HCT116 (cell line): ENCODE results near the gene OR5J2. TPM values are rescaled to one million over a fixed set of nuclear protein-coding genes. Genes with fewer than 3 reads are reported as not detected.

Experiments used
- ATAC-seq: fragments of 200-7000 bp; cut with Tn5 transposase; 2 replicates; pipeline ENCODE4 v1.9.1; 2020; ENCODE audit warnings: mild to moderate bottlenecking, moderate library complexity
- Bru-seq: library from RNA; stranded (reverse); fragments of 400-500 nt; gene quantifications from one replicate; lab custom pipeline; 2021; lab: Mats Ljungman, UMichigan
- BruChase-seq, 2 experiments: library from RNA; stranded (reverse); fragments of 400-500 nt; gene quantifications; one replicate each; lab custom pipeline; 2021; lab: Mats Ljungman, UMichigan
- BruUV-seq: library from RNA; stranded (reverse); fragments of 400-500 nt; replicated peaks from 2 replicates; lab custom pipeline; 2021; lab: Mats Ljungman, UMichigan
- CTCF ChIA-PET: fragments of 300-600 bp; sonication (Branson Sonifier 250); formaldehyde crosslinking; loops from one replicate; lab custom pipeline; 2021; ENCODE audit warnings: antibody characterized with exemption; lab: Charles Lee
- POLR2A ChIA-PET: fragments of 300-600, 350-600 bp; sonication (Branson Sonifier 250); formaldehyde crosslinking; loops from one replicate; lab custom pipeline; 2021; ENCODE audit warnings: antibody characterized with exemption; lab: Charles Lee
- RAD21 ChIA-PET, 2 experiments: fragments of 300-600 bp; sonication (Branson Sonifier 250); formaldehyde crosslinking; loops; one replicate each; lab custom pipeline; 2023; ENCODE audit warnings: low total read pairs in 2 of 2; ENCODE audit not compliant: uncharacterized antibody in 2 of 2, unreplicated experiment in 2 of 2, low non-redundant PET in 1 of 2; lab: Charles Lee
- DNase-seq: peaks from one replicate; pipeline ENCODE4 v3.0.0-alpha.2; 2010; ENCODE audit warnings: low read depth, low spot score
- H2AFZ ChIP-seq: fragments of 200-600 bp; shearing (Covaris generic), sonication (generic); 2 replicates; pipeline ENCODE4 v1.6.1; 2017; ENCODE audit warnings: low read depth, mixed run types, mixed read lengths, antibody characterized with exemption, low read length; ENCODE audit not compliant: poor library complexity, severe bottlenecking
- H3K27ac ChIP-seq: 2 replicates; pipeline ENCODE4 v1.5.1; 2012; ENCODE audit warnings: low read depth, low read length
- H3K27me3 ChIP-seq: fragments of 200-600 bp; sonication (generic); 2 replicates; pipeline ENCODE4 v1.6.1; 2016; ENCODE audit warnings: mixed run types, low read length, mixed read lengths; ENCODE audit not compliant: insufficient read depth
- H3K36me3 ChIP-seq, 2 experiments: fragments of 200-500 bp in 1 of 2; fragments of 200-600 bp in 1 of 2; sonication (Bioruptor generic) in 1 of 2; sonication (generic) in 1 of 2; 2 replicates each; pipeline versions ENCODE4 v1.5.1 to v1.6.1; 2014 to 2016; ENCODE audit warnings: low read length in 2 of 2, inconsistent platforms in 1 of 2, mixed read lengths in 1 of 2, mixed run types in 1 of 2; ENCODE audit not compliant: insufficient read depth in 2 of 2, control insufficient read depth in 1 of 2
- H3K4me1 ChIP-seq, 2 experiments: fragments of 200-600 bp in 1 of 2; sonication (generic) in 1 of 2; 2 replicates each; pipeline versions ENCODE4 v1.5.1 to v1.6.1; 2012 to 2017; ENCODE audit warnings: low read length in 2 of 2, inconsistent platforms in 1 of 2, mild to moderate bottlenecking in 1 of 2, mixed read lengths in 1 of 2, mixed run types in 1 of 2, moderate library complexity in 1 of 2; ENCODE audit not compliant: insufficient read depth in 2 of 2, control insufficient read depth in 1 of 2
- H3K4me2 ChIP-seq: fragments of 200-600 bp; sonication (generic); 2 replicates; pipeline ENCODE4 v1.6.1; 2017; ENCODE audit warnings: mixed run types, low read length, mixed read lengths
- H3K4me3 ChIP-seq, 2 experiments: fragments of 200-600 bp in 1 of 2; sonication (generic) in 1 of 2; replicated peaks in 1 of 2; 2 replicates each; pipeline ENCODE4 v1.5.1; 2011 to 2016; ENCODE audit warnings: low read length in 2 of 2, control low read depth in 1 of 2, low read depth in 1 of 2, mild to moderate bottlenecking in 1 of 2, mixed read lengths in 1 of 2, mixed run types in 1 of 2
- H3K79me2 ChIP-seq: fragments of 200-600 bp; sonication (generic); 2 replicates; pipeline ENCODE4 v1.6.1; 2017; ENCODE audit warnings: mild to moderate bottlenecking, mixed run types, low read length, moderate library complexity, mixed read lengths; ENCODE audit not compliant: insufficient read depth
- H3K9ac ChIP-seq: fragments of 200-600 bp; sonication (generic); 2 replicates; pipeline ENCODE4 v1.6.1; 2016; ENCODE audit warnings: low read length, mixed read lengths
- H3K9me2 ChIP-seq: fragments of 200-600 bp; sonication (generic), shearing (Covaris generic); 2 replicates; pipeline ENCODE4 v1.6.1; 2017; ENCODE audit warnings: mixed run types, mild to moderate bottlenecking, moderate library complexity; ENCODE audit not compliant: insufficient read depth
- H3K9me3 ChIP-seq, 2 experiments: fragments of 200-500 bp in 1 of 2; fragments of 200-600 bp in 1 of 2; sonication (Bioruptor generic) in 1 of 2; sonication (generic) in 1 of 2; 2 replicates each; pipeline ENCODE4 v1.6.1; 2014 to 2017; ENCODE audit warnings: low read length in 2 of 2, mixed read lengths in 2 of 2, inconsistent platforms in 1 of 2, low read depth in 1 of 2, mild to moderate bottlenecking in 1 of 2, mixed run types in 1 of 2, moderate library complexity in 1 of 2; ENCODE audit not compliant: control insufficient read depth in 1 of 2, insufficient read depth in 1 of 2
- H4K20me1 ChIP-seq: fragments of 200-600 bp; sonication (generic), shearing (Covaris generic); 2 replicates; pipeline ENCODE4 v1.6.1; 2017; ENCODE audit warnings: mixed run types, mild to moderate bottlenecking, moderate library complexity; ENCODE audit not compliant: insufficient read depth
- CBX3 ChIP-seq: IDR thresholded peaks from 2 replicates; pipeline ENCODE4 v1.6.1; 2012; ENCODE audit warnings: low read depth
- CEBPB ChIP-seq: IDR thresholded peaks from 2 replicates; pipeline ENCODE4 v1.6.1; 2012; ENCODE audit warnings: low read depth
- EGR1 ChIP-seq: IDR thresholded peaks from 2 replicates; pipeline ENCODE4 v1.6.1; 2012; ENCODE audit warnings: low read depth
- EZH2 ChIP-seq: fragments of 200-600 bp; sonication (generic); IDR thresholded peaks from 2 replicates; pipeline ENCODE4 v1.6.1; 2017; ENCODE audit warnings: antibody characterized with exemption, mixed run types
- EZH2phosphoT487 ChIP-seq: fragments of 200-600 bp; IDR thresholded peaks from 2 replicates; pipeline ENCODE4 v1.6.1; 2018; ENCODE audit warnings: antibody characterized with exemption, borderline replicate concordance
- RAD21 ChIP-seq: IDR thresholded peaks from 2 replicates; pipeline ENCODE4 v1.6.1; 2012; ENCODE audit warnings: low read depth, mild to moderate bottlenecking
- SIN3A ChIP-seq: IDR thresholded peaks from 2 replicates; pipeline ENCODE4 v1.6.1; 2012; ENCODE audit warnings: low read depth
- SP1 ChIP-seq: IDR thresholded peaks from 2 replicates; pipeline ENCODE4 v1.6.1; 2012; ENCODE audit warnings: low read depth
- TCF7L2 ChIP-seq: IDR thresholded peaks from 2 replicates; pipeline ENCODE4 v1.7.0; 2011; ENCODE audit warnings: borderline replicate concordance, inconsistent platforms; ENCODE audit not compliant: insufficient read depth, insufficient read length; ENCODE audit errors: extremely low read depth
- YY1 ChIP-seq: IDR thresholded peaks from 2 replicates; pipeline ENCODE4 v1.6.1; 2011; ENCODE audit warnings: low read length, low read depth, moderate library complexity, mild to moderate bottlenecking; ENCODE audit not compliant: insufficient replicate concordance; ENCODE audit errors: extremely low read depth
- ZFX ChIP-seq: fragments of 450-650 bp; IDR thresholded peaks from 2 replicates; pipeline ENCODE4 v1.6.1; 2017
- ZNF274 ChIP-seq: fragments of 200-500 bp; sonication (Bioruptor generic); IDR thresholded peaks from 2 replicates; pipeline ENCODE4 v1.6.1; 2014; ENCODE audit warnings: mild to moderate bottlenecking, low read depth, low read length, inconsistent platforms
- intact Hi-C: fragments of 100-400 bp; cut with micrococcal nuclease; formaldehyde crosslinking; loops from 2 replicates; pipeline ENCODE4 v1.10.0; 2022
- long read RNA-seq: library from polyadenylated mRNA; unstranded; transcript quantifications from one replicate; pipeline ENCODE4 v2.0.0, GENCODE V29; 2021; ENCODE audit not compliant: unreplicated experiment
- polyA plus RNA-seq: library from polyadenylated mRNA; unstranded; fragments of >200 nt; gene quantifications from 2 replicates; pipeline ENCODE4 v1.2.1, GENCODE V29; 2012; ENCODE audit warnings: missing spikeins
- total RNA-seq: library from RNA; stranded (reverse); gene quantifications from one replicate; pipeline ENCODE4 v1.2.1, GENCODE V29; 2021; ENCODE audit not compliant: unreplicated experiment

OR5J2 gene
- total RNA-seq (not detected), Bru-seq, nascent RNA (not detected), BruChase-seq, experiment 1, labeled RNA remaining after a 6-hour chase (not detected), BruChase-seq, experiment 2, labeled RNA remaining after a 2-hour chase (not detected)
- not detected in 2 replicates for polyA plus RNA-seq
- long read RNA-seq: 0 reads

- Histone ChIP-seq H3K4me3 (no peak within 1 kb of the TSS), H3K9ac (no peak within 1 kb of the TSS), H2AFZ (no peak within 1 kb of the TSS), H3K79me2 (no peaks in the 10 kb centered on the region), H3K9me3 (peaks cover 0 to 4% of the 10 kb centered on the region in 2 experiments; a peak in 3 of 4 replicates), H3K27ac (no peak within 1 kb of the TSS), H3K9me2 (no peaks in the 10 kb centered on the region), H3K4me1 (no peaks in the 10 kb centered on the region), H3K27me3 (no peaks in the 10 kb centered on the region), H3K4me2 (no peak within 1 kb of the TSS), H3K36me3 (no peaks in the 10 kb centered on the region), H4K20me1 (no peaks in the 10 kb centered on the region)
- TF ChIP-seq ZNF274: no peak
- no peak for TF ChIP-seq CEBPB
- no peak for TF ChIP-seq EZH2
- TF ChIP-seq EGR1: no peak
- TF ChIP-seq SIN3A: no peak
- no peak for TF ChIP-seq TCF7L2
- no peak for TF ChIP-seq EZH2phosphoT487
- TF ChIP-seq CBX3: no peak
- TF ChIP-seq ZFX: no peak
- no peak for TF ChIP-seq RAD21
- TF ChIP-seq SP1: no peak
- no peak for TF ChIP-seq YY1
- BruUV-seq: no TSS peak
- ATAC-seq (no peak), DNase-seq (no peak)
- POLR2A ChIA-PET: no interaction called here
- CTCF ChIA-PET: no interaction called here
- intact Hi-C loops: no loop called here
- RAD21 ChIA-PET: no interaction called here
Observed at GRCh38 chr11:56176318-56176717, at the start of gene OR5J2. Gene OR5J2, plus strand, starts transcription at chr11:56176618. Its CDS starts 0 bp downstream, at chr11:56176618.
